WTC11 (cell line): ENCODE measurements around the gene STRIP1. TPM values are rescaled to one million over a fixed set of nuclear protein-coding genes. Genes with fewer than 3 reads are reported as not detected.

Experiments used
- ATAC-seq: fragments of 200-7000 bp; cut with Tn5 transposase; 2 replicates; pipeline ENCODE4 v1.10.0; 2021; ENCODE audit warnings: mild to moderate bottlenecking, moderate library complexity
- CTCF ChIA-PET: fragments of 300-600 bp; sonication (Branson Sonifier 250); formaldehyde crosslinking; loops from one replicate; lab custom pipeline; 2021; ENCODE audit warnings: antibody characterized with exemption; lab: Charles Lee
- POLR2A ChIA-PET: fragments of 350-600 bp; sonication (Branson Sonifier 250); formaldehyde crosslinking; loops from one replicate; lab custom pipeline; 2021; ENCODE audit warnings: antibody characterized with exemption; lab: Charles Lee
- DNase-seq: peaks from one replicate; pipeline ENCODE4 v3.0.0; 2021; ENCODE audit warnings: low spot score
- H3K27ac Mint-ChIP-seq: 2 replicates; pipeline ENCODE4 v1.8.0; 2021; ENCODE audit warnings: mixed read lengths
- H3K27me3 Mint-ChIP-seq: 2 replicates; pipeline ENCODE4 v1.8.0; 2021; ENCODE audit warnings: low read depth, mild to moderate bottlenecking, moderate library complexity, mixed read lengths
- H3K36me3 Mint-ChIP-seq: 2 replicates; pipeline ENCODE4 v1.8.0; 2021; ENCODE audit warnings: mixed read lengths
- H3K4me1 Mint-ChIP-seq: 2 replicates; pipeline ENCODE4 v1.8.0; 2022; ENCODE audit warnings: mixed read lengths
- H3K4me3 Mint-ChIP-seq: 2 replicates; pipeline ENCODE4 v1.8.0; 2021; ENCODE audit warnings: mild to moderate bottlenecking, moderate library complexity, mixed read lengths
- H3K9me3 Mint-ChIP-seq: 2 replicates; pipeline ENCODE4 v1.8.0; 2021; ENCODE audit warnings: mixed read lengths
- CREB1 ChIP-seq: sonication (generic); formaldehyde crosslinking; IDR thresholded peaks from 2 replicates; pipeline ENCODE4 v1.8.0; 2023; ENCODE audit warnings: mild to moderate bottlenecking, missing genetic modification reagents
- E2F1 ChIP-seq: sonication (generic); formaldehyde crosslinking; IDR thresholded peaks from 2 replicates; pipeline ENCODE4 v1.8.0; 2022; ENCODE audit warnings: mild to moderate bottlenecking, missing genetic modification reagents
- E2F5 ChIP-seq: sonication (generic); formaldehyde crosslinking; IDR thresholded peaks from 2 replicates; pipeline ENCODE4 v1.8.1; 2022; ENCODE audit warnings: mild to moderate bottlenecking, moderate library complexity, missing genetic modification reagents
- ELF4 ChIP-seq: sonication (generic); formaldehyde crosslinking; IDR thresholded peaks from 2 replicates; pipeline ENCODE4 v1.8.1; 2022; ENCODE audit warnings: low read depth, mild to moderate bottlenecking, moderate library complexity, missing genetic modification reagents
- EMX1 ChIP-seq: fragments of 250-450 bp; sonication (Bioruptor Pico); IDR thresholded peaks from 2 replicates; pipeline ENCODE4 v1.8.0; 2021; ENCODE audit warnings: mild to moderate bottlenecking
- ETV6 ChIP-seq: sonication (generic); formaldehyde crosslinking; IDR thresholded peaks from 2 replicates; pipeline ENCODE4 v1.8.1; 2022; ENCODE audit warnings: mild to moderate bottlenecking, missing genetic modification reagents
- FOXP1 ChIP-seq: sonication (generic); formaldehyde crosslinking; IDR thresholded peaks from 2 replicates; pipeline ENCODE4 v1.8.0; 2022; ENCODE audit warnings: missing genetic modification reagents, mild to moderate bottlenecking, moderate library complexity, borderline replicate concordance
- GRHL2 ChIP-seq: fragments of 250-450 bp; sonication (Bioruptor Pico); IDR thresholded peaks from 2 replicates; pipeline ENCODE4 v1.8.0; 2022; ENCODE audit warnings: mild to moderate bottlenecking, moderate library complexity; ENCODE audit not compliant: insufficient replicate concordance, severe bottlenecking
- JUN ChIP-seq: sonication (generic); formaldehyde crosslinking; IDR thresholded peaks from 2 replicates; pipeline ENCODE4 v1.8.0; 2023; ENCODE audit warnings: mild to moderate bottlenecking, missing genetic modification reagents
- NFYB ChIP-seq: sonication (generic); formaldehyde crosslinking; conservative IDR thresholded peaks from 2 replicates; pipeline ENCODE4 v1.8.0; 2022; ENCODE audit warnings: low read depth, missing genetic modification reagents
- PREB ChIP-seq: sonication (generic); formaldehyde crosslinking; IDR thresholded peaks from 2 replicates; pipeline ENCODE4 v1.8.1; 2022; ENCODE audit warnings: mild to moderate bottlenecking, missing genetic modification reagents, moderate library complexity, borderline replicate concordance
- RELA ChIP-seq: sonication (generic); formaldehyde crosslinking; IDR thresholded peaks from 2 replicates; pipeline ENCODE4 v1.8.1; 2022; ENCODE audit warnings: missing genetic modification reagents, mild to moderate bottlenecking, borderline replicate concordance
- SMAD3 ChIP-seq: sonication (generic); formaldehyde crosslinking; IDR thresholded peaks from 2 replicates; pipeline ENCODE4 v1.8.0; 2022; ENCODE audit warnings: missing genetic modification reagents, mild to moderate bottlenecking, borderline replicate concordance
- SP1 ChIP-seq: sonication (generic); formaldehyde crosslinking; conservative IDR thresholded peaks from 2 replicates; pipeline ENCODE4 v1.8.1; 2022; ENCODE audit warnings: missing genetic modification reagents
- TCF7 ChIP-seq: sonication (generic); formaldehyde crosslinking; IDR thresholded peaks from 2 replicates; pipeline ENCODE4 v1.8.0; 2022; ENCODE audit warnings: mild to moderate bottlenecking, low read depth, missing genetic modification reagents, moderate library complexity
- ZNF138 ChIP-seq: sonication (generic); formaldehyde crosslinking; conservative IDR thresholded peaks from 2 replicates; pipeline ENCODE4 v1.8.1; 2022; ENCODE audit warnings: mild to moderate bottlenecking, moderate library complexity, missing genetic modification reagents
- ZNF219 ChIP-seq: sonication (generic); formaldehyde crosslinking; IDR thresholded peaks from 2 replicates; pipeline ENCODE4 v1.8.0; 2023; ENCODE audit warnings: missing genetic modification reagents, mild to moderate bottlenecking, borderline replicate concordance
- ZNF281 ChIP-seq: sonication (generic); formaldehyde crosslinking; IDR thresholded peaks from 2 replicates; pipeline ENCODE4 v1.8.0; 2023; ENCODE audit warnings: mild to moderate bottlenecking, missing genetic modification reagents
- ZNF423 ChIP-seq: fragments of 250-450 bp; sonication (Bioruptor Pico); IDR thresholded peaks from 2 replicates; pipeline ENCODE4 v2.1.2; 2022; ENCODE audit warnings: mild to moderate bottlenecking, moderate library complexity
- ZNF512 ChIP-seq: sonication (generic); formaldehyde crosslinking; IDR thresholded peaks from 2 replicates; pipeline ENCODE4 v1.8.1; 2022; ENCODE audit warnings: missing genetic modification reagents, borderline replicate concordance
- total RNA-seq: library from RNA; stranded (reverse); gene quantifications from 3 replicates; pipeline ENCODE4 v1.2.3, GENCODE V29; 2021
- TF ChIP-seq, protein P1 (sequence below): sonication (generic); formaldehyde crosslinking; IDR thresholded peaks from 2 replicates; pipeline ENCODE4 v1.8.0; 2022; ENCODE audit warnings: mild to moderate bottlenecking, missing genetic modification reagents
- TF ChIP-seq, protein P2 (sequence below): sonication (generic); formaldehyde crosslinking; IDR thresholded peaks from 2 replicates; pipeline ENCODE4 v1.8.0; 2022; ENCODE audit warnings: mild to moderate bottlenecking, missing genetic modification reagents
- TF ChIP-seq, protein P3 (sequence below): fragments of 250-450 bp; sonication (Bioruptor Pico); conservative IDR thresholded peaks from 2 replicates; pipeline ENCODE4 v1.9.0; 2021; ENCODE audit warnings: mild to moderate bottlenecking

The STRIP1 gene
- total RNA-seq, 1 experiment from 2014 or later = 42.8 TPM

DNA sequence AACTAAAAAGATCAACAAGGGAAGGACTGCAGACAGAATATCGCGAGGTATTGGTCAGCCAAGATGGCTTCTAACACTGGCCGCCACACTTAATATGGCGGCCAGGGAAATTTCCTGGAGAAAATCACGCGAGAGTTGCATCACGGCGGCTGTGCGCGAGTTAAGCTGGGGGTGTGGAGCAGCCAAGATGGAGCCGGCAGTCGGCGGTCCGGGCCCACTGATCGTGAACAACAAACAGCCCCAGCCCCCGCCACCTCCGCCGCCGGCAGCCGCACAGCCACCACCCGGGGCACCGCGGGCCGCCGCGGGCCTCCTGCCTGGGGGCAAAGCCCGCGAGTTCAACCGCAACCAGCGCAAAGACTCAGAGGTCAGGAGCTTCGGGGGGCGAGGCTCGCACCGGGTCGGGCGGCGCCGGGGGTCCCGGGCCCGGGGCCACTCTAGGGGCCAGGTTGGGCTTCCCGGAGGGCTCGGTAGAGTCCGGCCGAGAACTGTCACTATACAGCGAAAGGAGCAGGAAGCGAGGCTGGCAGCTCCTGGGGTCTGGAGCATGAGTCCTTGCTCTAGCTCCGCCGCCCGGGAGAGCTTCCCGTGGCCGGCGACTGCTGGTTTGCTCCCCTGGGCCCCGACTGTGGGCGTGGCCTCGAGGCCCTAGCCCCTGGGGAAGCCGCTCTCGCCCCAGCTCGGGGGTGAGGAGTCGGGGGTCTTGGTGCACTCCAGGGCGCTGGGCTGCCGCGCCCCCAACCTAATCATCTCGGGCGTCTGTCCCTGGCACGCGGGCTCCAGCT lies at the start of gene STRIP1 (continued):
- TF ChIP-seq, protein P1, sequence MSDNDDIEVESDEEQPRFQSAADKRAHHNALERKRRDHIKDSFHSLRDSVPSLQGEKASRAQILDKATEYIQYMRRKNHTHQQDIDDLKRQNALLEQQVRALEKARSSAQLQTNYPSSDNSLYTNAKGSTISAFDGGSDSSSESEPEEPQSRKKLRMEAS (CRISPR knock-in tag) = peak; percentile 42; the same call in 1 of the 2 replicates
- TF ChIP-seq ELF4 (no peak), ZNF512 (CRISPR knock-in tag) (no peak), CREB1 (CRISPR knock-in tag) (no peak), NFYB (CRISPR knock-in tag) (no peak), TCF7 (CRISPR knock-in tag) (no peak), ZNF423 (CRISPR knock-in tag) (no peak), RELA (CRISPR knock-in tag) (no peak), E2F5 (CRISPR knock-in tag) (no peak; the same call in 1 of the 2 replicates), JUN (CRISPR knock-in tag) (no peak)
- TF ChIP-seq, protein P2, sequence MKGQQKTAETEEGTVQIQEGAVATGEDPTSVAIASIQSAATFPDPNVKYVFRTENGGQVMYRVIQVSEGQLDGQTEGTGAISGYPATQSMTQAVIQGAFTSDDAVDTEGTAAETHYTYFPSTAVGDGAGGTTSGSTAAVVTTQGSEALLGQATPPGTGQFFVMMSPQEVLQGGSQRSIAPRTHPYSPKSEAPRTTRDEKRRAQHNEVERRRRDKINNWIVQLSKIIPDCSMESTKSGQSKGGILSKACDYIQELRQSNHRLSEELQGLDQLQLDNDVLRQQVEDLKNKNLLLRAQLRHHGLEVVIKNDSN (CRISPR knock-in tag) = no peak

DNA sequence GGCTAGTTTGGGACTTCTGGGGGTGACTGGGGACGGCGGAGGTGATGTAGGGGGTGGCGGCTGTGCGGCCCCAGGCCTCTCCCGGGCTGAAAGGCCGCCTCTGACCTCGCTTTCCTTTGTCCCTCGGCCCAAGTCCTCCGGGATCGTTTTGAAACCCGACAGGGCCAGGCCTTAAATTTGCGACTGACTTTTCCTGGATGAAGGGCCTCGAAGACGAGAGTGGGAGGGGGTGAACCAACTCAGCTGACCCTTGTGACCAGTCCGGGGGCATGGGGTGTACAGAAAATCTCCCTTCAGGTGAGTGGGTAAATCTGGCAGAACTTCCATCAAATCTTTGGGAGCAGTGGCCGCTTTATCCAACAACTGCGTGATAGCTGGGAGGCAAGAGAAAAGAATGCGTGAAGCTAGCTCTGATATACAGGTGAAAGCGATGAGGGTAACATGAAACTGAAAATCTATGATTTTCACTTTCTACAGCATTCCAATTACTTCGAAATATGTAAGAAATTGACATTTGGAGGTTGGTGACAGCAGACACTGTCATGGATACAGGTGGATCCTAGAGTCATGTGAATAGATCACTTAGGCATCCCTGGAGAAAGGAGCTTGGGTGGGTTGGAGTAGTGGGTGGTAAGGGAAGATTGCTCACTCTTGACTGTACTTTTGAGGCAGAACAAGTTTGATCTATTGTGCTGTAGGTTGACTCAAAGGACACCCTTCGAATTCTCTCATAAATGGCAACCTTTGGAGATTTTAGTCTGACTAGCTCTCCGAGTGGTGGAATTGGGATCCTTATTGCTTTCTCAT lies 49.0 kb upstream of the STRIP1 start:
- no peaks in the 10 kb centered on the region for H3K9me3 Mint-ChIP-seq
- peak overlapping the region; percentile 54 for H3K27ac Mint-ChIP-seq
- H3K4me3 Mint-ChIP-seq = peak overlapping the region; percentile 96
- no peaks in the 10 kb centered on the region; the same call in 1 of the 2 replicates for H3K27me3 Mint-ChIP-seq
- DNase-seq (no peak), ATAC-seq (no peak)
- CTCF ChIA-PET = interaction anchor here (0.6 to 9.4 kb wide), 40 partner anchors 10 to 440 kb away, joined by 3 to 341 read pairs (median 11); partner anchors contain the start of genes ALX3 and STRIP1
- POLR2A ChIA-PET = interaction anchor here (0.9 to 2.9 kb wide), 14 partner anchors 10 to 437 kb away, joined by 3 to 10 read pairs (median 5); partner anchors contain the start of genes GNAI3 and STRIP1
- H3K36me3 Mint-ChIP-seq = no peaks in the 10 kb centered on the region
- H3K4me1 Mint-ChIP-seq = peaks cover 47% of the 10 kb centered on the region
- no peak for TF ChIP-seq FOXP1 (CRISPR knock-in tag)
- TF ChIP-seq NFYB (CRISPR knock-in tag) = no peak
- no peak for TF ChIP-seq ZNF219
- TF ChIP-seq SP1 (CRISPR knock-in tag) = no peak
- TF ChIP-seq ETV6 (CRISPR knock-in tag) = no peak
- no peak for TF ChIP-seq PREB (CRISPR knock-in tag)
- TF ChIP-seq E2F1 (CRISPR knock-in tag) = no peak
- no peak for TF ChIP-seq GRHL2
- no peak for TF ChIP-seq SMAD3
- no peak for TF ChIP-seq EMX1 (CRISPR knock-in tag)
- TF ChIP-seq, protein P3, sequence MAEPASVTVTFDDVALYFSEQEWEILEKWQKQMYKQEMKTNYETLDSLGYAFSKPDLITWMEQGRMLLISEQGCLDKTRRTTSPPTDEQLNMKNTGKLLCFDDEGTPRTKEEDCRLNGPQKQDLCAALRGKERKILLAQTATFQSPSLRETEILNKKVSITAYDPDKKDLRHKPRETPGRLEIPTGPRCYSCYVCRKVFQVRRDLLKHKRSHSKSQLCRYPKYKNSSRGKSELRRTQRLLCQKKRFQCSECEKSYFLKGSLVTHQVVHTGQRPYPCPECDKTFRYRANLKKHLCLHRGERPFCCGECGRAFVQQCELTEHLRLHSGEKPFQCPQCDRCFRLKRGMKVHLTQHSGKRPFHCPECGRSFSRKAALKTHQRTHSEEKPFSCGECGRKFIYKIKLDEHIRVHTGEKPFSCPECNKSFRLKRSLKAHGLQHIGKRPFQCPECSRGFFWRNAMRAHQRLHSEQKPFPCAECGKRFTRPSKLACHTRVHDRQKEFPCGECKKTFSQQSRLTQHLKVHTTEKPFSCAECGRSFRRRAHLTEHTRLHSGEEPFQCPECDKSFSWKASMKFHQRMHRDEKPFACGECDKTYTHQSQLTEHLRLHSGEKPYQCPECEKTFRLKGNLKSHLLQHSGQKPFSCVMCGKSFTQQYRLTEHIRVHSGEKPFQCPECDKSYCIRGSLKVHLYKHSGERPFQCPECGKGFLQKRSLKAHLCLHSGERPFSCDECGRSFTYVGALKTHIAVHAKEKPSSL = no peak
- no peak for TF ChIP-seq ZNF281 (CRISPR knock-in tag)
- TF ChIP-seq ZNF138 = no peak
